RKO (cell line): ENCODE measurements around the gene AHNAK2.
"Not testable (repeated sequence)": the region's sequence is repeated elsewhere in the genome, so short reads cannot be mapped to it uniquely, and the experiment has no call there.

Experiments used
- DNase-seq: peaks from one replicate; pipeline ENCODE4 v3.0.0-alpha.2; 2016; ENCODE audit warnings: low spot score

AHNAK2 gene

DNA sequence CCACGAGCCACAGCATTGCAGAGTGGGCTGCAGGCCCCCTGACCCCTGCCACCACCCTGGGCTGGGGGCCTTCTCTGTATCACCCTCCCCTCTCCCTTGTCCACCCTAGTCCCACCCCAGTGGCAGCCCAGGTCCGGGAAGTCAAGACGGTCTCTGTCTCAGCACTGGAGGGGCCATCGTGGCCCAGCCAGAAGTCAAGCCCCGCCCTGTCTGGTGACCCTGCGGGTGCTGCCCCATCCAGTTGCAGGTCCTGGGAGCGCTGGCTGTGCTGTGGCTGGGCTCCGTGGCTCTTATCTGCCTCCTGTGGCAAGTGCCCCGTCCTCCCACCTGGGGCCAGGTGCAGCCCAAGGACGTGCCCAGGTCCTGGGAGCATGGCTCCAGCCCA is 50.8 kb downstream of the AHNAK2 start:
- DNase-seq, result no peak

DNA sequence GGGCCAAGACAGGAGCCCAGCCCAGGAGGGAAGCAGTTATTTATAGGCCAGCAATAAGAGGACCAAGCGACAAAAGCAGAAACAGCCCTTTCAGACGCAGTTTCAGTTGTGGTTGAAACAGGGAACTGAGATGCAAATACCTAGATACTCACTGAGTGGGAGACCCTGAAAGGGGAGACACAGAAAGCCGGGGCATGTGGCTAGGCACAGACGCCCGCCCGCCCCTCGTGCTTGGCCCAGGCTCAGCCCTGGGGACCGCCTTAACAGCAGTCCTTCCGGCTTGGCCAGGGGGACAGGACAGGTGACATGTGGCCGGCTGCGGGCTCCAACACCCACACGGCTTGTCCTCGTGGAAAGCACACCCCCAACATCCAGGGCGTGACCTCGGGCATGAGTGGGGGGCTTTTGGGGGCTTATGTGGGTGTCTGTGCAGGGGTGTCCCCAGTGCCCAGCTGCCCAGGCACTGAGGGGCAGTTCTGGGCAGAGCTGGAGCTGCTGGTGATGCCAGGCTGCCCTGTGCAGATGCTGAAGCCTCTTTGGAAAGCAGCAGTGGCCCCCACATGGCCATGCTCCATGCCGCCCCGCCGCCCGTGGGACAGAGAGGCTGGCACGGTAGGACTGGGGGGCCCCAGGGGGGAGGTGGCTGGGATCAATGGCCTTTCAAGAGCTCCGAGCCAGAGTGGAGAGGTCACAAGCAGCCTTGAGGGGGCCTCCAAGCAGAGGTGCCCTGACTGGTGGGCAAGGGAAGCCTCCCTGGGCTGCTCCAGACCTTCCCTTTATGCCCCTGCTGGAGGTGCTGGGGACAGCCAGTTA is 51.3 kb downstream of the AHNAK2 start:
- DNase-seq, result no peak

DNA sequence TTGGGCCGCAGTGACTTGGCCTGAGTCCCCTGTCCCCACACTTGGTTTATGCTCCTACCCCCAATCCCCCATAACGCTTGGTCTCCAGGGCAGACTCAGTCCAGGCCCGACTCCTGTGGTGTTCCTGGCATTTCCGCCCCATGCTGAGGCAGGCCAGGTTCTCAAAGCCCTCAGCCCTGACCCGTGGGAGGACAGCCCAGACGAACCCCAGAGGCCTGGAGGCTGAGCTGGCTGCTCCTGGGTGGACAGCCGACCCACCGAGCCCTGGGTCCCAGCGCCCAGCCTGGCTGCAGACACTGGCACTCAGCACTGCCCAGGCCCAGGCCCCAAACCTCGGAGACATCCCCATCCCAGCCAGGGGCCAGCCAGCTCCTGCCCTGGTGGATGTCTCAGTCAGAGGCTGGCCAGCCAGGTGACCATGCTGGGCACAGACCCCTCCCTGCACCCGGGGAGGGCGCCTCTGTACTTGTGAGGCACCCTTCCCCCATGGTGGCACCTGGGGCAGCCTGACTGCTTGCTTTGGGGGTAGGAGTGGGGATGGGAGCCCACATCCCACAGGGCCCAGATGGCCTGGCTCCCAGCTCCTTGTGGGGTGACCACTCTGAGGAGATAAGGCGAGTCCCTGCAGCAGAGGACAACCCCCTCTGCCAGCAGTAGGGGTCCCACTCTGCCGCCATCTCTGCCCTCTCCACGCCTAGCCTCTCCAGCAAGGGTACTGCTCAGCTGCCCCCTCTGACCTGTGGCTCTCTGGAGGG is 52.1 kb downstream of the AHNAK2 start:
- DNase-seq, result no peak

DNA sequence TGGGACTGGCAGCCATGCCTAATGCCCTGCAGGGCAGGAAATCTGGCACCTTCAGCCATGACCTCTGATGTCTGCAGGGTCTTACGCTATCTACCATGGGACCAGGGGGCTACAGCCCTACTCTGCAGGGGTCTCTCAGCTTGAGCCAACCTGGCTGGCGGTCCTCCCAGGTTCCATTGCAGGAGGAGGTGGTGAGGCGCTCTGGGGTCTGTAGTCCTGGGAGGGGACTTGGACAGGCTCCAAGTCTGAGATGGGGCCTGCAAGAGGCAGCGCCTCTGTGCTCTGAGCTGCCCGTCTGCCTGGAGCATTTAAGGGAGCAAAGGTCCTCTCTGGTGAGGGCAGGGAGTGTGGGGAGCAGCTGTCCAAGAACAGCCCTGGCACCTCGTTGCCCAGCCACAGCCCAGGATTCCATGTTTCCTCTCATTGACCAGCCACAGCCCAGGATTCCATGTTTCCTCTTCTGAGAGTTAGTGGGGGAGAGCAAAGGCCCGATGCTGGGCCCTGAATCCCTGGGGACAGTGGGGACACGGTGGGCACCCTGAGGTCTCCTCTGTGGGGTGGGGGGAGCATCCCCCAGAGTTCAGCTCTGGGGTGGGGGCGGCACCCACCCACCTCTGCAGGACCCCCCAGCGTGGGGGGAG is 52.8 kb downstream of the AHNAK2 start:
- DNase-seq, result no peak

DNA sequence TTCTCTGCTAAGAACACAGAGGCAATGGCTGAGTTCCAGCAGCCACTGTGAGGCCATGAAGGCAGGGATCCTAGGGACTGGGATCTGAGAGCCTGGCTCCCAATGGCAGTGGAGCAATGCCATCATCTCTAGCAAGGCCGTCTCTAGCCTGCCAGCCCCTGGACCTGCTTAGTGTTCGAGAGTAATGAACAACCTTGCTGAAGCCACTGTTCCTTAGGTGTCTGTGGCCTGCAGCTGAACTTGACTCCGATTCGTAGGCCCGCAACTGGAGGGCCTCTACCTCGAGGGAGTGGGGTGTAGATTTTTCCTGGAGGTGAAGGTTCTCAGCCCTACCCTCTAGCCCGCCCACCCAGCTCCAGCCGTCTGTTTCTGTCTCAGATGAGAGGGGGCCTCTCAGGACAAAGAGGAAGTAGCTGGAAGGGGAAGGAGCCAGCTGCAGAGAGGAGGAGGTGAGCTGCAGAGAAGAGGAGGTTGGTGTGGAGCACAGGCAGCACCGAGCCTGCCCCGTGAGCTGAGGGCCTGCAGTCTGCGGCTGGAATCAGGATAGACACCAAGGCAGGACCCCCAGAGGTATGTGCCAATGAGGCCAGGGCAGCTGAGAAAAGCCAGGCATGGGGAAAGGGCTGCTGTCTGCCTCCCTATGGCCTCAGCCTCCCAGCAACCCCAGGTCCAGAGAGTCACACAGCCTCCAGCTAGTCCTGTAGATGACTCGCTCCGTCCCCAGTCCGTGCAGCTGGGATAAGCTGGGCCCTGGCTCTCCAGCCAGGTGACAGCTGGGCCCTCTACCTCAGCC is 53.6 kb downstream of the AHNAK2 start, which contains the start of gene PLD4:
Gene PLD4, plus strand, starts transcription at position 459 of the 793 bp plus-strand sequence. CDS start 2,262 bp downstream, outside the sequence.
- no peak for DNase-seq

DNA sequence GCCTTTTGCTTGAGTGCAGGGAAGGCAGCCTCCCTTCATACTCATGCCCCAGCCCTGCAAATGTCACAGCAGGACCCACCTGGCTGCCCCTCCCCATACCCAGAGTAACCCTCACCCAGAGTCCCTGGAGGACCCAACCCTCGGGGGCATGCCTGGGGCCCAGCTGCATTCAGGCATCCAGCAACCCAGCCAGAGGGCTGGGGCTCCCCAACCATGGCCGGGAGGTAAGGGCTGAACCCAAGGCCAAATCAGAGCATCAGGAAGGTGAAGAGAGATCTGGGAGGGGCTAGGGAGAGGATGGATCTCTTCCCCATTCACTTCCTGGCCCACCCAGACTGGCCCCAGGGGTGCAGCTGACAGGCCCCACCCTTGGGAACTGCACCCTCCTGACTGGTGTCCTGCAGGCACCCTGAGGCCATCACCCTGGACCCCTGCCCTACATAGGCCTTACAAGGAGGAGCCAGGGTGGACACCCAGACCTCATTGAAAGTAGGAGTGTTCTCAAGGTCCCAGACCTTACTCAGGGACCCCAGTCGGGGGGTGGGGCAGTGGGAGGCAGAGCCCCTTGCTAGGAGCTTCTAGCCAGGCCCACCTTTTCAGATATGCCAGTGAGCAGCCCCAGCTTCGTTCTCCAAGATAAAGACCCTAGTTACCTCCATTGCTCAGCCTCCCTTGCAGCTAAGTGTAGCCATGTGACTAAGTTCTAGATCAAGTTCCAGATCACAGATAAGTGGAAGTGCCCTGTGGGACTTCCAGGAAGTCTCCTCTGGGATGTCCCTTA is 54.3 kb downstream of the AHNAK2 start:
- DNase-seq, result no peak

DNA sequence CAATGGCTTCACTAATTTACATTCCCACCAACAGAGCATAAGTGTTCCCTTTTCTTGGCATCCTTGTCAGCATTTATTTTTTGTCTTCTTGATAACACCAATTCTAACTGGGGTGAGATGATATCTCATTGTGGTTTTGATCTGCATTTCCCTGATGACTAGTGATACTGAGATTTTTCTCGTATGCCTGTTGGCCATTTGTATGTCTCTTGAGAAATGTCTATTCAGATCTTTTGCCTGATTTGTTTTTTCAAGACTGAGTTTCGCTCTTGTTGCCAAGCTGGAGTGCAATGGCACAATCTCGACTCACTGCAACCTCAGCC is 58.2 kb downstream of the AHNAK2 start:
- no peak for DNase-seq

DNA sequence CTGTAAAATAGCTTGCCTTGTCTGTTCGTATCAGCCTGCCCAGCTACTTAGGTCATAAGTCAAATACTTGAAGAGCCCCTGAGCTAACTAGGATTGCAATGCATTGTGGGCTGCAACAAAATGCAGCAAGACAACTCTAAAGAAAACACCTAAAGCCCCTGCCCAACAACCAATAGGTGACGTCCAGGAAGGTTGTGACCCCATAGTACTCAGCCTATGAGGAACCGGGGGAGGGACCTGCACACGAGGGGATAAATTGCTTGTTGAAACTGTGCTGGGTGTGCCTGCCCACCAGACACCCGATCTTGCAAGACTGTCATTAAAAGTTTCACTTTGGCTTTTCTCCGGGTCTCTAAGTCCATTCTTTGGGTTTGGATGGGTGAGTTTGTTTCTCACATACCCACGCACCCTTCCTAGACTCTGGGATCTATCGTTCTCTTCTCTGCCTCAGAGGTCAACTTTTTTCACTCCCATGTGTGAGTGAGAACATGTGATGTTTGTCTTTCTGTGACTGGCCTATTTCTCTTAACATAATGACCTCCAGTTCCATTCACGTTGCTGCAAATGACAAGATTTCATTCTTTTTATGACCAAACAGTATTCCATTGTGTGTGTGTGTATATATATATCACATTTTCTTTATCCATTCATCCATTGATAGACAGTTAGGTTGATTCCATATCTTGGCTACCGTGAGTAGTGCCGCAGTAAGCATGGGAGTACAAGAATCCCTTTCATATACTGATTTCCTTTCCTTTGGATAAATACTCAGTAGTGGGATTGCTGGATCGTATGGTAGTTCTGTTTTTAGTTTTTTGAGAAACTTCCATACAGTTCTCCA is 58.8 kb downstream of the AHNAK2 start:
- DNase-seq, result not testable (repeated sequence)

DNA sequence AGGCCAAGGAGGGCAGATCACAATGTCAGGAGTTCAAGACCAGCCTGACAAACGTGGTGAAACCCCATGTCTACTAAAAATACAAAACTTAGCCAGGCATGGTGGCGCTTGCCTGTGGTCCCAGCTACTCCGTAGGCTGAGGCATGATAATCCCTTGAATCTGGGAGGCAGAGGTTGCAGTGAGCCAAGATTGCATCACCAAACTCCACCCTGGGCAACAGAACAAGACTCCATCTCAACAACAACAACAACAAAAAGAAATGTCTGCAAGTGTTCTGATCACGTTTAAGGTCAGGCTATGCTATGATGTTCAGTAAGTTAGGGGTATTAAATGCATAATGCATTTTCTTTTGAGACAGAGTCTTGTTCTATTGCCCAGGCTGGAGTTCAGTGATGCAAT is 60.2 kb downstream of the AHNAK2 start:
- no peak for DNase-seq

DNA sequence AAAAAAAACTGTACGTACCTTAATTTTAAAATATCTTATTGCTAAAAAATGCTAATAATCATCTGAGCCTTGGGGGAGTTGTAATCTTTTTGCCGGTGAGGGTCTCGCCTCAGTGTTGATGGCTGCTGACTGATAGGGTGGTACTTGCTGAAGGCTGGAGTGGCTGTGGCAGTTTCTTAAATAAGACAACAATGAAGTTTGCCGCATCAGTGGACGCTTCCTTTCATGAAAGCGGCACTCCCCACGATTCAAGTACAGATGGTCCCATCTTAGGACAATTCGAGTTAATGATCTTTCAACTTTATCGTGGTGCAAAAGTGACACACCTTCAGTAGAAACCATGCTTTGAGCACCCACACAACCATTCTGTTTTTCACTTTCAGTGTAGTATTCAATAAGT is 61.1 kb downstream of the AHNAK2 start:
- DNase-seq, result no peak

DNA sequence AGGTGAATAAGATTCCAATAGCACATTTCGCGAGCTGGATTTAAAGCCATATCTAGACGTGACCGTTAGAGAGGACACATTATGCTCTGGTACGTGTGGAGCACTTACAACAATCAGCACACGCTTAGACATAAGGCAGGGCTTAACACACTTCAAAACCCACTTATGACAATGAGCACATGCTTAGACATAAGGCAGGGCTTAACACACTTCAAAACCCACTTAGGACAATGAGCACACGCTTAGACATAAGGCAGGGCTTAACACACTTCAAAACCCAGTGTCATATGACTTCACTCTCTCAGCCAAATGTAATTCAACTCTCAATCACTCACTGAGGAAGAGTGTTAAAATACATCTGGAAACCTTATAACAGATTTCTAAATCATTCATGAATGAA is 64.7 kb downstream of the AHNAK2 start:
- DNase-seq, result no peak

DNA sequence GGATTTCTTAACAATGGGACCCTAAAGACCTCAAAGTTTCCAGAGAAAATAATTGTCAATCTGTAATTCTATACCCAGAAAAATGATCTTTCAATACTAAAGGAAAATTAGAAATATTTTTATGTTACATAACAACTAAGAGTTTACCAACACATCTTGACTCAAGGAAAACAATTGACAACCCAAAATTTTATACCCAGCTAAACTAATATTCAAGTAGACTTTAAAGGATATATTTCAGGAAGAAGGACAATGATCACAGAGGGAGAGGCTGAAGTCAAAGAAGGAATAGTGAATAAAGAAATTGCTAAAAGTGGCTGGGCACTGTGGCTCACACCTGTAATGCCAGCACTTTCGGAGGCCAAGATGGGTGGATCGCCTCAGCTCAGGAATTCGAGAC is 66.1 kb downstream of the AHNAK2 start:
- DNase-seq, result no peak

DNA sequence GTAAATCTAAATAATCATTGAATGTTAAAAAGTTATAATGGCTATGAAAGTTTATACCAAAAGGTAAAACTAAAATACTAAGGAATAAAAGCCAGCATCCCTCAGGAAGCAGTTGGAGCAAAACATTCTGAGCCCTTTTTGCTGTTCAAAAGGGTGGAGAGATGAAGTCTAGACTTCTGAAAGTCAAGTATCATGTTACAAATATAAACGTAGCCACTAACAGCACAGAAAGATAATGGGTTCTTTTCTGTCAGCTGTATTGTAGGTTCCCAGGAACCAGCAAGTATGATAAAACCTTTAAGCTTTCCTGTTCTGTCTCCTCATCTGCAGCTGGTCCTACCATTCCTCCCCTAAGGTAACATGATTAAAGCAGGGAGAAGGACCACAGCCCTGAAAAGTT is 69.9 kb downstream of the AHNAK2 start:
- no peak for DNase-seq

DNA sequence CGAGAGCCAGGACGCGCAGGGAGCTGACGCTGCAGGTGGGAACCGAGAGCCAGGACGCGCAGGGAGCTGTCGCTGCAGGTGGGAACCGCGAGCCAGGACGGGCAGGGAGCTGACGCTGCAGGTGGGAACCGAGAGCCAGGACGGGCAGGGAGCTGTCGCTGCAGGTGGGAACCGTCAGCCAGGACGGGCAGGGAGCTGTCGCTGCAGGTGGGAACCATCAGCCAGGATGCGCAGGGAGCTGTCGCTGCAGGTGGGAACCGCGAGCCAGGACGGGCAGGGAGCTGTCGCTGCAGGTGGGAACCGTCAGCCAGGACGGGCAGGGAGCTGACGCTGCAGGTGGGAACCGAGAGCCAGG is 72.6 kb downstream of the AHNAK2 start:
- not testable (repeated sequence) for DNase-seq

DNA sequence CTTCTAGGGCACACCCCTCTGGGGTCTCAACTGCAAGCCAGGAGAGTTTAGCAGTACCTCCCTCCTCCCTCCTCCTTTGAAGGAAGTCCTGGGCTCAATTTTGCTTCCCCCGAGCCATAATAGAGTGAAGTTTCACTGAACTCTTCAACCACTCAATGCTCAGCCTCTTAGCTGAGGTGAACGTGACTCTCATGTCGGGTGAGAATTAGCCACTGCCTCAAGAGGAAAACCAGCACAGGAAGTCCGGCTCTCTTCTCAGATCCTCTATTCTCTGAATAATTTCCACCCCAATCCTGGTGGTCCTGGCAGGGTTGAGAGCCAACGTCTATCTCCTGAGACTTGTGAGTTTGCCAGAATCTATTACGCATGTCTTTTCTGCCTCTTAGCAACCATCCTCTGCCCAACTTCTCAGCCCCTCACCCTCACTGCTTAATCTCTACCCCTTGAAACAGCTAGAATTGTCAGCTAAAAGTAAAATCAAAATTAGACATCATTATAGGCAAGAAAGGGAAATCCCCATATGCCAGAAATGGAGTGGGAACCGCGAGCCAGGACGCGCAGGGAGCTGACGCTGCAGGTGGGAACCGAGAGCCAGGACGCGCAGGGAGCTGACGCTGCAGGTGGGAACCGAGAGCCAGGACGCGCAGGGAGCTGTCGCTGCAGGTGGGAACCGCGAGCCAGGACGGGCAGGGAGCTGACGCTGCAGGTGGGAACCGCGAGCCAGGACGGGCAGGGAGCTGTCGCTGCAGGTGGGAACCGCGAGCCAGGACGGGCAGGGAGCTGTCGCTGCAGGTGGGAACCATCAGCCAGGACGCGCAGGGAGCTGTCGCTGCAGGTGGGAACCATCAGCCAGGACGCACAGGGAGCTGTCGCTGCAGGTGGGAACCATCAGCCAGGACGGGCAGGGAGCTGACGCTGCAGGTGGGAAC is 73.3 kb downstream of the AHNAK2 start:
- DNase-seq, result not testable (repeated sequence)

DNA sequence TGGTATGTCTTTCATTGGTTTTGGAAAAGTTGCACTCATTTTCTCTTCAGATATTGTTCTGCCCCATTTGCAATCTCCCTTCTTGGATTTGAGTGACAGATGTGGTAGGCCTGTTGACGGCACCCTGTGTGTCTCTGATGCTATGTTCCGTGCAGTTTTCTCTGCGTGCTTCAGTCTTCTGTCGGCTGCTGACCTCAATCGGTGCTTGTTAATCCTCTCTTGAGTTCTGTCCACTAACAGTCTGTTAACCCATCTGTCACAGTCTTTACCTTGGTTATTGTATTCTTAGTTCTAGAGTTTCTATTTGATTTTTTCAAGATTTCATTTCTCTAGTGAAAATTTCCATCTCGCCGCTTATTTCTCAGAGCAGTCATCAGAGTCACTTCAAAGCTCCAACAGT is 74.2 kb downstream of the AHNAK2 start:
- no peak for DNase-seq

DNA sequence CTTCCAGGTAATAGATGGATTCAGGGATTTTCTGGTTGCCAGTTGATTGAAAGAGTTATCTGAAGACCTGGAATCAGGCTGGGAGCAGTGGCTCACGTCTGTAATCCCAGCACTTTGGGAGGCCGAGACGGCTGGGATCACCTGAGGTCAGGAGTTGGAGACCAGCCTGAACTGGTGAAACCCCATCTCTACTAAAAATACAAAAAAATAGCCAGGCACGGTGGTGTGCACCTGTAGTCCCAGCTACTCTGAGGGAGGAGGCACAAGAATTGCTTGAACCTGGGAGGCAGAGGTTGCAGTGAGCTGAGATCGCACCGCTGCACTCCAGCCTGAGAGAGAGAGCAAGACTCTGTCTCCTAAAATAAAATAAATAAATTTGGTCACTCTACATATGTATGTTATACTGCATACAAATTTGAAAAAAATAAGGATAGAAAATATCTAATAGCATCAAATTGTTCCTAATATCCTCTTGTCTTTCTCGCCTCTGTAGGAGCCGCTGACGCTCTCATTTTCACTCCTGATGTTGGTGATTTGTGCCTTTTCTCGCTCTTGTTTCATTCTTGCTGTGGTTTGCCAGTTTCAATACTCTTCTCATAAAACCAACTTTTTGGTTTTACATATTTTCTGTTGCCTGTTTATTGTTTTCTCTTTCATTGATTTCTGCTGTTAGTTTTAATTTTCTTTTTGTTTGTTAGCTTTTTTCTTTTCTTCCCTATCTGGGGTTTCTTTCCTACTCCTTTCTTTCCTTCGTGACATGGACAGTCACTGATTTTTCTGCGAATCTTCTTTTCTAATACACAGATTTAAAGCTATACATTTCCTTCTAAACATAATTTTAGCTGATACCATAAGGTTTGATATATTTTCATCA is 77.3 kb downstream of the AHNAK2 start:
- DNase-seq, result no peak

DNA sequence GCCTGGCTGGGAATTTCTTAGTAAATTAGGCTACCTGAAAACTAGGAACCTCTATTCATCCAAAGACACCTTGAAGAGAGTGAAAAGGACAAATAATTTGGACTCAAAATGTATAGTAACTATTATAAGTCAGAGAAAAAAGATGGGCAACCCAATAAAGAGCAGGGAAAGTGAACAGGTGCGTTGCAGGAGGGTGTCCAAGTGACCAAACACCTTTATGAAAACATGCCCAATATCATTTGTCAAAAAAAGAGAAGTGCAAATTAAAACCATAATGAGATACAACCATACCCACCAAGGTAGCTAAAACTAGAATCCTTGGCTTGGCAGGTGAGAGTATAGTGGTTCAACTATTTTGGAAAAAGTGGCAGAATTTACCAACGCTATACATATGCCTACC is 78.4 kb downstream of the AHNAK2 start:
- DNase-seq, result no peak
